GM18517 (cell line): Measurements from ENCODE around the gene HABP2.

ENCODE experiments used
- ATAC-seq: cut with Tn5 transposase; IDR thresholded peaks from one replicate; pipeline ENCODE4 v1.9.1; 2021; ENCODE audit warnings: mild to moderate bottlenecking, moderate library complexity; ENCODE audit not compliant: unreplicated experiment

Gene HABP2

DNA sequence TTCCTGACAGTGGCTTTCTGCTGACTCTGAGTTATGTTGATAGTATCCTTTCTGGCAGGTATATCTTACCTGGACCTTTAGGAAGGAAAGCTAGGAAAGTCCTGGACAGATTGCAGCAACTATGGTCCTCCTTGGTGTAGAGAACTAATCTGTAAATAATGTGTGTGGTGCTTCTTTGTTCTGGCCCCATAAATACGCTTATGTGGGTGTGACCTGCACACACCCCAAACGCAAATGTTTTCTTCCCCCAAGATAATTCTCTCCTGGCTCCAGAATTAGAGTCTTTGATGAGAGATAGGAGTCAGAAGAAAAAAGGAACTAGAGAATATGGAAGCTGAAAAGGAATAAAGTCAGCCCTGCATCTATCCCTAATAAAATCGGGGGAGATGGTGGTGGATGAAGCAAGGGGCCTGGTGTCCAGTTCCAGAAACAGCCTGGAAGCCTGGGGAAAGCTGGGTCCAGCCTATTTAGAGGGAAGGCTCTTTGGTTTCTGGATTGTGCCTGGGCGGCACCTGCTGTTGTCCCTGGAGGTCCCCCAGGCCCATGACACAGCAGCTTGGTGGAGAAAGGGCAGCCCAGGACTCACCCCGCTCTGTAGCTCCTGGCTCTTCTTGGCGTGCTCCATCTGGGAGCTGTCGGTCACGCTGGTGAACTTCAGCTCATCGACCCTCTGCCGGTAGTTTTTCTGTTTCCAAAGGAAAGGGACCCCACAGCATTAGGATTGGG, 72.8 kb downstream of the HABP2 start:
- ATAC-seq, result no peak

DNA sequence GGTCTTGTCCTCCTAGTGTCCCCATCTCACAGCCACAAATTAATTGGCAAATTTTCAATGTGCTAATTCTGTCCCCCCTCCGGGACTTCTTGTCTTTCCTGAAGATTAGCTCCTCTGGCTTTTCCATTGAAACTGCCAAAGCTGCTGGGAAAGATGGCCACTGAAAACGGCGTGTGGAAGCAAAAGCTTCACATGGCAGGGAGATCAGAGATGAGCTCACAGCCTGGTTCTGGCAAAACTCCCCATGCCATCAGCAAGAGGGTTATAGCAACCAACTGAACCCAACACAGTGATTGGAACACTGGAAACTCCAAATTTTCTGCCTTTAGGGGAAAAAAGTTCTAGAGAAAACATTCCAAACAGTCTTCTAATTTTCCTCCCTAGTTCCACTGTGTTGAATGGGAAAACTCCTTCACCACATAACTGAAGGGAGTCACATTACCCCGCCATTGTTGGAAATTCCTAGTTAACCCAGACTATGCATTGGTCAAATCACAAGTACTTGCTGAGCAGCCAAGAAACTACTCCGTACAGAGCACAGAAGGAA, 74.0 kb downstream of the HABP2 start:
- ATAC-seq, result no peak

DNA sequence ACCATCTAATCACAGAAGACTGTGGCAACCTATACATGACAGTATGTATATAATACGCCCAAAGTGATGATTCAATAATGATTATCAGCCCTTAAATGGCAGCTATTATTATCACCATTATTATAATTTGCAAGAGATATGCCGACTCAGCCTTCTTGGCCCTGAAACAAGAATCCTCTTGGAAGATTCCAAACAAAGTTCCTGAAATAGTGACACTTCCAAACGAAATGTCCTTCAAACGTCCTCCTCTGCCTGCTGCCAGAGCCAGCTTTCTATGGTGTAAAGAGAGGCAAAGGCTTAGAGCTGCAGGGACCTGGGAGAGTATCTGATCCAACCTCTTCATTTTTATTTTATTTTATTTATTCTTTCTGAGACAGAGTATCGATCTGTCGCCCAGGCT, 75.0 kb downstream of the HABP2 start:
- no peak for ATAC-seq

DNA sequence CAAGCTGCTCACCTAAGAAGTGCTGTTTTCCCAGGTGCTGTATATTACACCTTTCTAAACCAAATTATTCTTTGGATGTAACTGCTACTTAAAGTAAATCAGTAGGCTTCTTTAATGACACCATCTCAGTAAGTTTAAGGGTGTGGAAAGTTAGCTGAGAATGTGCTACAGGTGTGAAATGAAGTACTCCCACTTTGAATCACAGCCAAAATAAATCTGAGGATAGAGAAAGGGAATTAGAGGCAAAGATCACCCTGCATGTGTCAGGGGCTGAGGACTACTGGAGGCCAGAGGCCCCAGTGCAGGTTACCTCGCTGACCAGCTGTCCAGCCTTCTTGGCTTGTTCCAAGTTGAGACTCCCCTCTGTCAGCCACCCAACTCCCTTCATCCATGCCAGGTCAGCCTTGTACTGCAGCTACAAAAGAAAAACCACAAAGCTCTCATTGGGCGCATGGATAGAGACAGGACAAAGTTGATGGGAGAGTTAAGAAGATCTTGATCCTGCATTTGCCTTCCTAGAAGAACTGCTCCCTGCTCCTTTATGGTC, 75.8 kb downstream of the HABP2 start:
- ATAC-seq, result no peak

DNA sequence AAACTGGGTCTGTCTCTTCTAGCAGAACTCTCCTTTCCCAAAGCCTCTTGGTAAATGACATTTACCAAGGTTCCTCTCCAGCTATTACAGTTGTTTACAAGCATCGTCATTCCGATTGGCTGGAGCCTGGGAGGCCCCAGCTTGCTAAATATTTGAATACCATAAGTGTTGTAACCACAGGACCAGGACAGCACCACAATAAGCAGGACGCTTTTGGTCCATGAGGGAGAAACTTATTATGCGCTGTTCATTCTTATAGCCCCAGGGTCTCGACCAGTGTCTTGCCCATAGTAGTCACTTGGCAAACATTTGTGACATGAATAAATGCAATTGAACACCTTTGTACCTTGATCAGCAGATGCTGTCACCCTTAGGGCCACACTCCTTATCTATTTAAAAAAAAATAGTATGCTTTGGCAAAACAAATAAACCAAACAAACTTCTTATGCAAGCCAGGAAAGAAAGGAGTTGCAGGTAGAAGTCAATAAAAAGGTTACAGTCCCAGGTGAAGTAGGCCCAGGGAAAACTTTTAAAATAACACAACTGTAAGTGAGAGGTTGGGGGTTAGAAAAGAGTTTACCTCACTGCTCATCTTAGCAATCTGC, 78.2 kb downstream of the HABP2 start:
- no peak for ATAC-seq

DNA sequence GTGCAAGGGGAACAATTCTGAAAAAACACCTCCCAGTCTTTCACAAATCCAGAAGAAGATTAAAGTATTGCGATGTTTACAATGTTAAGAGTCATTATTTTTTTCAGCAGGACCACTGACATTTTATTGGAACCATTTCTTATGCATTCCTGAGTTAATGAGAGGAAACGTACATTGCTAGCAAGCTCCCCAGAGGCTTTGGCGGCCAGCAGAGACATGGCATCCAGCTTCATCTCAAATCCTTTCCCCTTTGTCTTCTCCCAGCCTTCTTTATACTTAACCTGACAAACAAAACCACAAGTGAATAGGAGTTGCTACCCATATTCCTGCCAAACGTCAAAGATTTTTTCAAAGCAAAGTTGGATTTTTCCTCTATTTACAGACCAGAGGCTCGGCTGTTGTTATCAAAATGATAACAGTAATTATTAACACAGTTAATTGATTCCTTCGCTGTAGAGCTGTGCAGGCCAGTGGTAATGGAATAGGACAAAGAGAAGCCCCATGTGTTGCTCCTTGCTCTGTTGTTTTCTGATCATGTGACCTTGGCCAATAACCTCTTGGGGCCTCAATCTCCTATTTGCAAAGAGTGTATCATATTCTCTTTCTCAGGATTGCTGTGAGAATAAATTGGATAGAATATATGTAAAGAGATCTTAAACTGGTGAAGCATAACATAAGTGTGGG, 79.0 kb downstream of the HABP2 start:
- ATAC-seq, result no peak
